ENCODE data around the gene HSF2. TPM values are rescaled to one million over a fixed set of nuclear protein-coding genes. Genes with fewer than 3 reads are reported as not detected.

HSF2 gene
- total and polyA plus RNA-seq, 2 of the 13 experiments (the other 11 are each of a cell fraction or from before 2014, with no cell fraction given) = 24.8 to 26.4 TPM

DNA sequence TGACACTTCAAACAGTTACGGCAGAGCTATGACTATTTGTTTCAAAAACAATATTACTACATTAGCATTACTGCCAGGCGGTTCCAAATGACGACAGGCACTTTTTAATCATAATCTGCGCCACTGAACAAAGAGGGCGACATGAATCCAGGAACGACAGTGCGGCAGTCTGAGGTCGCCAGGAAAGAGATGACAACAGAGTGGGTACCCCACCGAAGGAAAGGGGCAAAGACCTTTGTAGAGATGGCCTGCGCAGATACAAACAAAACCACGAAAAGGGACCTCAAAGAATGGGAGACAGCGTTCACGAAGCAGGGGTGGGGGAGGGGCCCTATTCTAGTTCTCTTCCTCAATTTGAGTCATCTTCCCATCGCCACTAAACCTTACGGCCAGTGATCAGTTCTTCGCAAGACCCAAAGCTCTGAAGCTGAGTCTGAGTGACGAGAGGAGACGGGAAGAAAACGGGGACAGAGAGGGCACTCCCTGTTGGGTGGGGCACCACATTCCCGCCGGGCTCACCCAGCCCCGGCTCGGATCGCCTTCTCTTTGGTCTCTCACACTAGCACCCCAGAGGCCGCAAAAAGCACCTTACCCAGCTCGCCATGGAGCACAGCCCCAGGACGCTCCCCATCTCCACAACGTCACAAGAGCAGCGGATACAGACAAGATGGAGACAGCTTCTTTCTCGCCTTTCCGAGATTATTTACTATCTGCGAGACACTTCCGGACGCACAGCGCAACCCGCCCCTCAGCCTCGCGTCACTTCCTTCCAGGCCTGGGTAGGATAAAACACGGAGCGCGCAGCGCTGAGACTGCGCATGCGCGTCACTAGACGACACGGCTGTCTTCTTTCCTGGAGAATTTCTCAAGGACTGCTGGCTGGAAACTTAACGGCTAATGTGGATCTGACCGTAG, 71.9 kb downstream of the HSF2 start, which contains the start of gene SERINC1 (continued):
- TF ChIP-seq, protein P1, sequence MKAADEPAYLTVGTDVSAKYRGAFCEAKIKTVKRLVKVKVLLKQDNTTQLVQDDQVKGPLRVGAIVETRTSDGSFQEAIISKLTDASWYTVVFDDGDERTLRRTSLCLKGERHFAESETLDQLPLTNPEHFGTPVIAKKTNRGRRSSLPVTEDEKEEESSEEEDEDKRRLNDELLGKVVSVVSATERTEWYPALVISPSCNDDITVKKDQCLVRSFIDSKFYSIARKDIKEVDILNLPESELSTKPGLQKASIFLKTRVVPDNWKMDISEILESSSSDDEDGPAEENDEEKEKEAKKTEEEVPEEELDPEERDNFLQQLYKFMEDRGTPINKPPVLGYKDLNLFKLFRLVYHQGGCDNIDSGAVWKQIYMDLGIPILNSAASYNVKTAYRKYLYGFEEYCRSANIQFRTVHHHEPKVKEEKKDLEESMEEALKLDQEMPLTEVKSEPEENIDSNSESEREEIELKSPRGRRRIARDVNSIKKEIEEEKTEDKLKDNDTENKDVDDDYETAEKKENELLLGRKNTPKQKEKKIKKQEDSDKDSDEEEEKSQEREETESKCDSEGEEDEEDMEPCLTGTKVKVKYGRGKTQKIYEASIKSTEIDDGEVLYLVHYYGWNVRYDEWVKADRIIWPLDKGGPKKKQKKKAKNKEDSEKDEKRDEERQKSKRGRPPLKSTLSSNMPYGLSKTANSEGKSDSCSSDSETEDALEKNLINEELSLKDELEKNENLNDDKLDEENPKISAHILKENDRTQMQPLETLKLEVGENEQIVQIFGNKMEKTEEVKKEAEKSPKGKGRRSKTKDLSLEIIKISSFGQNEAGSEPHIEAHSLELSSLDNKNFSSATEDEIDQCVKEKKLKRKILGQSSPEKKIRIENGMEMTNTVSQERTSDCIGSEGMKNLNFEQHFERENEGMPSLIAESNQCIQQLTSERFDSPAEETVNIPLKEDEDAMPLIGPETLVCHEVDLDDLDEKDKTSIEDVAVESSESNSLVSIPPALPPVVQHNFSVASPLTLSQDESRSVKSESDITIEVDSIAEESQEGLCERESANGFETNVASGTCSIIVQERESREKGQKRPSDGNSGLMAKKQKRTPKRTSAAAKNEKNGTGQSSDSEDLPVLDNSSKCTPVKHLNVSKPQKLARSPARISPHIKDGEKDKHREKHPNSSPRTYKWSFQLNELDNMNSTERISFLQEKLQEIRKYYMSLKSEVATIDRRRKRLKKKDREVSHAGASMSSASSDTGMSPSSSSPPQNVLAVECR (CRISPR knock-in tag; IDR thresholded peaks at IDR 0.05; ENCODE audit: borderline replicate concordance) = peak; percentile 96
- TF ChIP-seq RAD21 (CRISPR knock-in tag; IDR thresholded peaks at IDR 0.05) (no peak), FOXK2 (IDR thresholded peaks at IDR 0.05) (0 out of 2 replicates have a peak, but pooled peaks have one; percentile 36), ZFP90 (CRISPR knock-in tag; IDR thresholded peaks at IDR 0.05; ENCODE audit: borderline replicate concordance) (peak; percentile 33; the same call in 1 of the 2 replicates), REXO4 (CRISPR knock-in tag; IDR thresholded peaks at IDR 0.05; ENCODE audit: borderline replicate concordance) (no peak), BCLAF1 (IDR thresholded peaks at IDR 0.05) (no peak), ELF4 (CRISPR knock-in tag; IDR thresholded peaks at IDR 0.05; ENCODE audit: borderline replicate concordance) (peak; percentile 95), ZNF235 (CRISPR knock-in tag; IDR thresholded peaks at IDR 0.05; ENCODE audit: borderline replicate concordance) (no peak), CENPT (CRISPR knock-in tag; IDR thresholded peaks at IDR 0.05; ENCODE audit: low read depth) (no peak)
- TF ChIP-seq, protein P2, sequence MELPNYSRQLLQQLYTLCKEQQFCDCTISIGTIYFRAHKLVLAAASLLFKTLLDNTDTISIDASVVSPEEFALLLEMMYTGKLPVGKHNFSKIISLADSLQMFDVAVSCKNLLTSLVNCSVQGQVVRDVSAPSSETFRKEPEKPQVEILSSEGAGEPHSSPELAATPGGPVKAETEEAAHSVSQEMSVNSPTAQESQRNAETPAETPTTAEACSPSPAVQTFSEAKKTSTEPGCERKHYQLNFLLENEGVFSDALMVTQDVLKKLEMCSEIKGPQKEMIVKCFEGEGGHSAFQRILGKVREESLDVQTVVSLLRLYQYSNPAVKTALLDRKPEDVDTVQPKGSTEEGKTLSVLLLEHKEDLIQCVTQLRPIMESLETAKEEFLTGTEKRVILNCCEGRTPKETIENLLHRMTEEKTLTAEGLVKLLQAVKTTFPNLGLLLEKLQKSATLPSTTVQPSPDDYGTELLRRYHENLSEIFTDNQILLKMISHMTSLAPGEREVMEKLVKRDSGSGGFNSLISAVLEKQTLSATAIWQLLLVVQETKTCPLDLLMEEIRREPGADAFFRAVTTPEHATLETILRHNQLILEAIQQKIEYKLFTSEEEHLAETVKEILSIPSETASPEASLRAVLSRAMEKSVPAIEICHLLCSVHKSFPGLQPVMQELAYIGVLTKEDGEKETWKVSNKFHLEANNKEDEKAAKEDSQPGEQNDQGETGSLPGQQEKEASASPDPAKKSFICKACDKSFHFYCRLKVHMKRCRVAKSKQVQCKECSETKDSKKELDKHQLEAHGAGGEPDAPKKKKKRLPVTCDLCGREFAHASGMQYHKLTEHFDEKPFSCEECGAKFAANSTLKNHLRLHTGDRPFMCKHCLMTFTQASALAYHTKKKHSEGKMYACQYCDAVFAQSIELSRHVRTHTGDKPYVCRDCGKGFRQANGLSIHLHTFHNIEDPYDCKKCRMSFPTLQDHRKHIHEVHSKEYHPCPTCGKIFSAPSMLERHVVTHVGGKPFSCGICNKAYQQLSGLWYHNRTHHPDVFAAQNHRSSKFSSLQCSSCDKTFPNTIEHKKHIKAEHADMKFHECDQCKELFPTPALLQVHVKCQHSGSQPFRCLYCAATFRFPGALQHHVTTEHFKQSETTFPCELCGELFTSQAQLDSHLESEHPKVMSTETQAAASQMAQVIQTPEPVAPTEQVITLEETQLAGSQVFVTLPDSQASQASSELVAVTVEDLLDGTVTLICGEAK (IDR thresholded peaks at IDR 0.05) = peak; percentile 56
- TF ChIP-seq, protein P2 (CRISPR knock-in tag; IDR thresholded peaks at IDR 0.05) = peak; percentile 77
